HUES6 (cell line): ENCODE data around the gene GPR132.

Experiments
- H3K27ac ChIP-seq: 2 replicates; pipeline ENCODE4 v1.7.0; 2013; ENCODE audit warnings: low read depth, mild to moderate bottlenecking, low read length, inconsistent platforms
- H3K27me3 ChIP-seq: 2 replicates; pipeline ENCODE4 v1.6.1; 2013; ENCODE audit warnings: low read length; ENCODE audit not compliant: control insufficient read depth, insufficient read depth
- H3K36me3 ChIP-seq: 2 replicates; pipeline ENCODE4 v1.6.1; 2013; ENCODE audit warnings: low read length; ENCODE audit not compliant: control insufficient read depth, insufficient read depth
- H3K4me1 ChIP-seq: 2 replicates; pipeline ENCODE4 v1.6.1; 2013; ENCODE audit warnings: low read length; ENCODE audit not compliant: control insufficient read depth, insufficient read depth
- H3K4me3 ChIP-seq: 2 replicates; pipeline ENCODE4 v1.5.1; 2013; ENCODE audit warnings: low read depth, low read length
- H3K9ac ChIP-seq: one replicate; pipeline ENCODE4 v1.6.1; 2013; ENCODE audit warnings: mild to moderate bottlenecking, low read length
- H3K9me3 ChIP-seq: 2 replicates; pipeline ENCODE4 v1.6.1; 2013; ENCODE audit warnings: low read depth, low read length; ENCODE audit not compliant: control insufficient read depth, insufficient read depth

Gene GPR132

DNA sequence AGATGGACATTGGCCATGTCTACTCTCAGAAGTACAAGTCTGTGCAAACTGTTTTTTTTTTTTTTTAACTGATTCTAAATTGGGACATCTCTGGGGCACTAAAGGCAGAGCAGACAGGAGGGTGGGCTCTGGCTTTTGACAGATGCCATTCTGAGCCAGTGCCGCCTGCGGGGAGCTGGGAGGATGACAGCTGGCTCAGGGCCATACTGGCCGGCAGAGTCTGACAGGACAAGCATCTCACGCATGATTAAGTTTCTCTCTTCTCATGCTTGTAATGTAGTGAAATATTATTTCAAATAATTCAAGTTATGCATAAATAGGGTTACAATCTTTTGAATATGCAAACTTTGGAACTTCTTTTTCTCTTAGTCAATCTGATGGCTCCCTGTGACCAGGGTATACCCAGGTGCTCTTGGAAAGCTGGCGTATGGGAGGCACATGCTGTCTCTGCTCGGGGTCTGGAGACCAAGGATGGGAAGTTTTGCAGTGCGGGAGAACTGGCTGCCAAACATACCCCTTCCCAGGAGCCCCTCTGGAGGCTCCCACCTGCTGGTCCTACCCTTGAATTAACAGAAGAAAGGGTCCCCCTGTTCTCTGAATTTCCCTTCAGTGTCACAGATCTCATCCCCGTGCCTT lies 52.0 kb downstream of the GPR132 start:
- no peak overlapping the region for H3K4me3 ChIP-seq
- no peaks in the 10 kb centered on the region for H3K9me3 ChIP-seq
- H3K9ac ChIP-seq: no peak overlapping the region
- peaks cover 27% of the 10 kb centered on the region for H3K4me1 ChIP-seq
- H3K27me3 ChIP-seq: no peaks in the 10 kb centered on the region
- no peak overlapping the region for H3K27ac ChIP-seq
- peaks cover 50% of the 10 kb centered on the region for H3K36me3 ChIP-seq

DNA sequence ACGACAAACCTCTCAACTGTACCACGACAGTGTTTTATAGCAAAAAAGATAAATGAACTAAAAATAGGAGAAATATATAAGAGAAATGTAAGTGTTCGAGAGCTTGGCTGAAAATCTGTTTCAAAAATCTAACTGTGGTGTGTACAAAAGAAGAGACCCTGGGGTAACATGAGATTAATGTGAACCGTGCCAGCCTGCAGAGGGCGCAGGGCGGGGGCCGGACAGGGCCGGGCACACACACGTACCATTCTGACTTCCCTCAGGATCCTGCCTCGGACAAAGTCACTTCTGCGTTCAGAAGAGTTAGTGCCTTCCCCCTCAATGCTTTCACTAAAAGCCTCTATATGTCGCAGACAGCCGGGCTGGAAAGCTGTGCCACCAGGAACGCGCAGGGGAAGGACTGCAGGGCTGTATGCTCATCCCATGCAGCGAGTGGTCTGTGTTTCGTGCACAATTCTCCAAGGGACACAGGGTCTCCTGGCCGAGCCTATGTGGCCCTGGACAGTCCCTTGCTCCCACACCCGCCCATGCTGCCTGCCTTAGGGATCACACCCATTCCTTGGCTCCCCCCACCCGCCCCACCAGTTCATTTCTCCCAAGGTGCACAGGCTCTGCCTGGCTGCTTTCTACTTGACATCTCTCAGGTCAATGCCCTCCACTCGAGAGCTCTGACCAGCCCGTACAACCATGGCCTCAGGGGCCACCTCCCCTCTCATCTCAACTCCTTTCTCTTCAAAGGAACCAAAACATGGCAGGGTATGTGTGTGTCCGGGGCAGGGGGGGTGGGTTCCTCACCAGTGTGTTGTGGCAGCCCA lies 52.9 kb downstream of the GPR132 start:
- no peak overlapping the region for H3K4me3 ChIP-seq
- no peaks in the 10 kb centered on the region for H3K27me3 ChIP-seq
- H3K9ac ChIP-seq: no peak overlapping the region
- no peaks in the 10 kb centered on the region for H3K9me3 ChIP-seq
- no peak overlapping the region for H3K27ac ChIP-seq
- peaks cover 57% of the 10 kb centered on the region for H3K36me3 ChIP-seq
- peaks cover 22% of the 10 kb centered on the region for H3K4me1 ChIP-seq

- peaks cover 63% of the 10 kb centered on the region for H3K36me3 ChIP-seq
- no peak overlapping the region for H3K9ac ChIP-seq
- H3K27me3 ChIP-seq: no peaks in the 10 kb centered on the region
- H3K4me3 ChIP-seq: no peak overlapping the region
- H3K27ac ChIP-seq: no peak overlapping the region
- peaks cover 18% of the 10 kb centered on the region for H3K4me1 ChIP-seq
- H3K9me3 ChIP-seq: no peaks in the 10 kb centered on the region
These were observed 53.8 kb downstream of the GPR132 start for GRCh38 chr14:105011312-105011990.

GRCh38 chr14:105010891-105011291 lies 54.3 kb downstream of the GPR132 start:
- H3K27me3 ChIP-seq: no peaks in the 10 kb centered on the region
- no peaks in the 10 kb centered on the region for H3K9me3 ChIP-seq
- H3K4me3 ChIP-seq: no peak overlapping the region
- H3K27ac ChIP-seq: no peak overlapping the region
- peaks cover 13% of the 10 kb centered on the region for H3K4me1 ChIP-seq
- H3K9ac ChIP-seq: no peak overlapping the region
- peaks cover 66% of the 10 kb centered on the region for H3K36me3 ChIP-seq

GRCh38 chr14:105010106-105010505 lies 55.1 kb downstream of the GPR132 start:
- no peak overlapping the region for H3K9ac ChIP-seq

DNA sequence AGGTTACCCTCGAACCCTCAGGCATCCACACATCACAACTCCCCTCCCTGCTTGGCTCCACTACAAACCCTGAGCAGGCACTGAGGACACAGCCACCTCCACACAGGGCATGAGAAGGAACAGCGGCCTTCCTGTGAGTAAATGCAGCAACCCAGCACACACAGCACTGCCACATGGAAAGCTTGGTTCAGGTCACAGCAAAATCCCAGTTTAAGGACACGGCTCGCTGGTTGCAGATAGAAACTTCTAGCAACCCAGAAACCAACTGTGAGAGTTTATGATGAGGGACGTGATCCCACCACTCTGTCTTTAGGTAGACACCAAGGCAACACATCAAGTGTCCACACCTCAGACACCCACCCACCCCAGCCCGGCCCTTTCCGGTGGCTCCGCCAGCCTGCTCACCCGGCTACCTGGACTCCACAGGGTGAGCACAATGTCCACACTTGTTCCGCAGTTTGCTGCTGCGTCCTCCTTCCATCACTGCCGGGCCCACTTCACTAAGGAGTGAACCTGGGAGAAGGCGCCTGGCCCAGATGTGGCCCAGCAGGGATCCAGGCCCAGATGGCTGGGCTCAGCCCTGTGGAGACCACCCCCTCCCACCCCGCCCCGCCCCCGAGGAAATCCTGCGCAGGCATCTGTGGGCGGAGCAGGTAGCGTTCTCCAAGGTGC lies 57.5 kb downstream of the GPR132 start:
- Histone ChIP-seq H3K36me3 (peaks cover 63% of the 10 kb centered on the region), H3K27ac (no peak overlapping the region), H3K9me3 (no peaks in the 10 kb centered on the region), H3K4me1 (no peaks in the 10 kb centered on the region), H3K4me3 (no peak overlapping the region), H3K27me3 (no peaks in the 10 kb centered on the region), H3K9ac (no peak overlapping the region)

More at GRCh38 chr14:105010106-105010505, 55.1 kb downstream of the GPR132 start:
- Histone ChIP-seq H3K27me3 (no peaks in the 10 kb centered on the region), H3K9me3 (no peaks in the 10 kb centered on the region), H3K4me1 (peaks cover 6% of the 10 kb centered on the region; the same call in 1 of the 2 replicates), H3K36me3 (peaks cover 67% of the 10 kb centered on the region), H3K4me3 (no peak overlapping the region), H3K27ac (no peak overlapping the region)

- Histone ChIP-seq H3K27ac (no peak overlapping the region), H3K27me3 (no peaks in the 10 kb centered on the region), H3K4me1 (no peaks in the 10 kb centered on the region), H3K36me3 (peaks cover 57% of the 10 kb centered on the region), H3K9ac (no peak overlapping the region), H3K4me3 (no peak overlapping the region), H3K9me3 (no peaks in the 10 kb centered on the region)
These were observed 58.2 kb downstream of the GPR132 start for GRCh38 chr14:105006831-105007592.

GRCh38 chr14:105005929-105006830 lies 59.0 kb downstream of the GPR132 start:
- H3K9ac ChIP-seq: no peak overlapping the region
- H3K4me3 ChIP-seq: no peak overlapping the region
- no peak overlapping the region for H3K27ac ChIP-seq
- H3K36me3 ChIP-seq: peaks cover 49% of the 10 kb centered on the region
- H3K4me1 ChIP-seq: no peaks in the 10 kb centered on the region
- H3K27me3 ChIP-seq: no peaks in the 10 kb centered on the region
- H3K9me3 ChIP-seq: no peaks in the 10 kb centered on the region

GRCh38 chr14:105005329-105005928 lies 59.8 kb downstream of the GPR132 start:
- Histone ChIP-seq H3K27ac (no peak overlapping the region), H3K9me3 (no peaks in the 10 kb centered on the region), H3K4me1 (no peaks in the 10 kb centered on the region), H3K36me3 (peaks cover 42% of the 10 kb centered on the region), H3K27me3 (no peaks in the 10 kb centered on the region), H3K4me3 (no peak overlapping the region), H3K9ac (no peak overlapping the region)
